Occipital lobe (tissue), 2 donors: ENCODE results near the gene MID1. TPM values are rescaled to one million over a fixed set of nuclear protein-coding genes. Genes with fewer than 3 reads are reported as not detected.

ENCODE experiments used
- DNase-seq: peaks from one replicate; lab custom pipeline; 2025; lab: John Stamatoyannopoulos, UW
- total RNA-seq: library from RNA; depleted of rRNA; stranded (reverse); fragments of >200 nt; gene quantifications from one replicate; pipeline ENCODE4 v1.2.3, GENCODE V29; 2014

MID1 gene
- total RNA-seq, 1 donor from 2014 or later: 24.6 TPM

GRCh38 chrX:10577853-10578252 is 42.5 kb downstream of the MID1 start:
- DNase-seq: no peak

- no peak for DNase-seq
Measured at GRCh38 chrX:10576777-10577447, 43.5 kb downstream of the MID1 start.

GRCh38 chrX:10576186-10576585 is 44.2 kb downstream of the MID1 start:
- DNase-seq: no peak

GRCh38 chrX:10574663-10575062 is 45.7 kb downstream of the MID1 start:
- DNase-seq: no peak

- no peak for DNase-seq
Measured at GRCh38 chrX:10571260-10571659, 49.1 kb downstream of the MID1 start.

- DNase-seq: no peak
Measured at GRCh38 chrX:10570601-10571000, 49.8 kb downstream of the MID1 start.

- DNase-seq: peak; percentile 1
Measured at GRCh38 chrX:10569946-10570345, 50.4 kb downstream of the MID1 start.

GRCh38 chrX:10568428-10568827 is 52.0 kb downstream of the MID1 start:
- no peak for DNase-seq

- no peak for DNase-seq
Measured at GRCh38 chrX:10567136-10567535, 53.2 kb downstream of the MID1 start.

- no peak for DNase-seq
Measured at GRCh38 chrX:10566716-10567097, 53.7 kb downstream of the MID1 start.

- DNase-seq: no peak
Measured at GRCh38 chrX:10564484-10564883, 55.9 kb downstream of the MID1 start.

GRCh38 chrX:10557166-10557565 is 63.2 kb downstream of the MID1 start:
- DNase-seq: no peak

GRCh38 chrX:10556405-10556804 is 64.0 kb downstream of the MID1 start:
- no peak for DNase-seq

- no peak for DNase-seq
Measured at GRCh38 chrX:10555846-10556245, 64.5 kb downstream of the MID1 start.

GRCh38 chrX:10554612-10555270 is 65.6 kb downstream of the MID1 start:
- no peak for DNase-seq

GRCh38 chrX:10549280-10549679 is 71.1 kb downstream of the MID1 start:
- DNase-seq: no peak

- no peak for DNase-seq
Measured at GRCh38 chrX:10548688-10549087, 71.7 kb downstream of the MID1 start.

GRCh38 chrX:10545882-10546281 is 74.5 kb downstream of the MID1 start:
- DNase-seq: no peak

GRCh38 chrX:10542586-10542985 is 77.8 kb downstream of the MID1 start:
- DNase-seq: no peak

GRCh38 chrX:10538831-10539230 is 81.6 kb downstream of the MID1 start:
- no peak for DNase-seq

GRCh38 chrX:10537308-10537707 is 83.1 kb downstream of the MID1 start:
- DNase-seq: no peak

GRCh38 chrX:10536744-10537143 is 83.6 kb downstream of the MID1 start:
- DNase-seq: no peak

- no peak for DNase-seq
Measured at GRCh38 chrX:10534611-10535010, 85.8 kb downstream of the MID1 start.
